C4-2B (cell line): ENCODE data around the gene TNFSF4.

ENCODE experiments used
- ZFX ChIP-seq: fragments of 450-650 bp; IDR thresholded peaks from 2 replicates; pipeline ENCODE4 v1.6.1; 2017
- TF ChIP-seq, protein P1 (sequence below): fragments of 450-650 bp; conservative IDR thresholded peaks from 2 replicates; pipeline ENCODE4 v1.5.1; 2017; ENCODE audit warnings: mild to moderate bottlenecking

DNA sequence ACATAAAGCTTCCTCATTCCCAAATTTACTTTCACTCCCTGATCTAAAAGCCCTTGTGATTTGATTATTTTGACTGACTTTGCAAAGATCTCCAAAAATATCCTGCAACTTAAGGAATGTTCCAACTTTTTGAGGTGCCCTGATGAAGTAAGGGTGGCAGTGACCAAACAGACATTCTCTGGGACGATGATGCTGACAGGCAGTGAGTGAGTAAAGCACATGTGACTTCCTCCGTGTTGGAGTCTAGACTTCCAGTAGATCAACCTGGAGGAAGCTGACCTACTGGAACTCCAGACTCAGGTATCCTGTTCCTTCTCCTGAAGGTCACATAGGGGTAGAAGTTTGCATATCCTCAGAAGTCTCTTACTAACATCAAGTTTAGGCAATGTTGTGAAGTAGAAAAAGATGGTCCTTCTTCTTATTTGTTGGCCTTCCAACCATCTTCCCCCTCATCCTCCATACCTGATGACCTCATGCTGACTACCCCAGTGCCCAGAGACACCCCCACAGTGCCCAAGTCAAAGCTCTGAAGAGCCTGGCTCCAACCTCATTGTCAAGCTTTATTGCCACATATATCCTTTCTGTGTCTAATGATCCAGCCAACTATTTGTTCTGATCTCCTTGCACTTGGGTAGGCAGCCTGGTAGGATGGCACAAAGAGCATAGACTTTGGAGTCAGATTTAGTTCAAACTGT is 16.0 kb downstream of the TNFSF4 start:
- TF ChIP-seq, protein P1, sequence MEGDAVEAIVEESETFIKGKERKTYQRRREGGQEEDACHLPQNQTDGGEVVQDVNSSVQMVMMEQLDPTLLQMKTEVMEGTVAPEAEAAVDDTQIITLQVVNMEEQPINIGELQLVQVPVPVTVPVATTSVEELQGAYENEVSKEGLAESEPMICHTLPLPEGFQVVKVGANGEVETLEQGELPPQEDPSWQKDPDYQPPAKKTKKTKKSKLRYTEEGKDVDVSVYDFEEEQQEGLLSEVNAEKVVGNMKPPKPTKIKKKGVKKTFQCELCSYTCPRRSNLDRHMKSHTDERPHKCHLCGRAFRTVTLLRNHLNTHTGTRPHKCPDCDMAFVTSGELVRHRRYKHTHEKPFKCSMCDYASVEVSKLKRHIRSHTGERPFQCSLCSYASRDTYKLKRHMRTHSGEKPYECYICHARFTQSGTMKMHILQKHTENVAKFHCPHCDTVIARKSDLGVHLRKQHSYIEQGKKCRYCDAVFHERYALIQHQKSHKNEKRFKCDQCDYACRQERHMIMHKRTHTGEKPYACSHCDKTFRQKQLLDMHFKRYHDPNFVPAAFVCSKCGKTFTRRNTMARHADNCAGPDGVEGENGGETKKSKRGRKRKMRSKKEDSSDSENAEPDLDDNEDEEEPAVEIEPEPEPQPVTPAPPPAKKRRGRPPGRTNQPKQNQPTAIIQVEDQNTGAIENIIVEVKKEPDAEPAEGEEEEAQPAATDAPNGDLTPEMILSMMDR: no peak
- TF ChIP-seq ZFX: no peak
